ENCODE measurements around the gene DCC. TPM values are rescaled to one million over a fixed set of nuclear protein-coding genes. Genes with fewer than 3 reads are reported as not detected.

DCC gene
- total RNA-seq, 4 donors from 2014 or later = 0.16 TPM; not detected in 3

- Histone ChIP-seq H3K9me3 (no peaks in the 10 kb centered on the region), H3K27ac (no peak overlapping the region), H3K4me3 (no peak overlapping the region), H3K4me1 (no peaks in the 10 kb centered on the region), H3K36me3 (no peaks in the 10 kb centered on the region), H3K27me3 (no peaks in the 10 kb centered on the region)
- TF ChIP-seq CTCF (IDR thresholded peaks at IDR 0.05) (no peak), EP300 (IDR thresholded peaks at IDR 0.05) (no peak), POLR2AphosphoS5 (IDR thresholded peaks at IDR 0.05) (no peak), POLR2A (IDR thresholded peaks at IDR 0.05) (no peak)
- DNase-seq (ENCODE audit: low spot score in 2 of 2) = no peak
These were observed 63.5 kb downstream of the DCC start for GRCh38 chr18:52403291-52404021.

- Histone ChIP-seq H3K27ac (no peak overlapping the region), H3K4me1 (no peaks in the 10 kb centered on the region), H3K36me3 (no peaks in the 10 kb centered on the region), H3K27me3 (no peaks in the 10 kb centered on the region), H3K4me3 (no peak overlapping the region), H3K9me3 (no peaks in the 10 kb centered on the region)
- no peak for DNase-seq (ENCODE audit: low spot score in 2 of 2)
- TF ChIP-seq CTCF (IDR thresholded peaks at IDR 0.05) (no peak), EP300 (IDR thresholded peaks at IDR 0.05) (no peak), POLR2AphosphoS5 (IDR thresholded peaks at IDR 0.05) (no peak), POLR2A (IDR thresholded peaks at IDR 0.05) (no peak)
- WGBS = 46% methylated on average over 2 of the region's 2 CpGs
These were observed 68.9 kb downstream of the DCC start for GRCh38 chr18:52408800-52409302.

DNA sequence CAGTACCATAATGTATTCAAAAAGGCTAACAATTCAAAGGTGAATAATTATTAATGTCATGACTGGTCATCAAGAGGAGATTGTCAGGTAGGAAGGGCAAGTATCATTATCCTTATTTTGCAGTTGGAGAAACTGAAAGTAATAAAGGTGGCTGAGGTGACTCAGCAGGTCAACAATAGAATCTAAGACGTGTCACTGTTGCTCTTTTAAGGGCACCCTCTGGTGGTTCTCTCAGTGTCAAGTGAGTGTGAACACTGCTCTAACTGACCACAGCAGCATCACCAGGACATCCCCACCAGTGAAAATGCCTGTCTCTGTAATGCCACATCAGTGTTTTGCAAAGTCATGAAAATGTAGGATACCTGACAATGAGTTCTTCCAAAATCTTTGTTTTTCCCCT is 69.7 kb downstream of the DCC start:
- no peaks in the 10 kb centered on the region for H3K27me3 ChIP-seq
- DNase-seq (ENCODE audit: low spot score in 2 of 2) = no peak
- H3K4me1 ChIP-seq = no peaks in the 10 kb centered on the region
- H3K27ac ChIP-seq = no peak overlapping the region
- TF ChIP-seq EP300 (IDR thresholded peaks at IDR 0.05) = no peak
- no peak for TF ChIP-seq POLR2AphosphoS5 (IDR thresholded peaks at IDR 0.05)
- H3K36me3 ChIP-seq = no peaks in the 10 kb centered on the region
- no peak overlapping the region for H3K4me3 ChIP-seq
- 77% methylated on average over 1 of the region's 1 CpG for WGBS
- H3K9me3 ChIP-seq = no peaks in the 10 kb centered on the region

- DNase-seq (ENCODE audit: low spot score in 2 of 2) = no peak
- TF ChIP-seq POLR2A (IDR thresholded peaks at IDR 0.05) = no peak
- no peak for TF ChIP-seq CTCF (IDR thresholded peaks at IDR 0.05)
- no peak for TF ChIP-seq EP300 (IDR thresholded peaks at IDR 0.05)
- TF ChIP-seq POLR2AphosphoS5 (IDR thresholded peaks at IDR 0.05) = no peak
- Histone ChIP-seq H3K36me3 (no peaks in the 10 kb centered on the region), H3K4me3 (no peak overlapping the region), H3K27ac (no peak overlapping the region), H3K27me3 (no peaks in the 10 kb centered on the region), H3K4me1 (no peaks in the 10 kb centered on the region), H3K9me3 (no peaks in the 10 kb centered on the region)
- 73% methylated on average over 3 of the region's 3 CpGs for WGBS
These were observed 75.1 kb downstream of the DCC start for GRCh38 chr18:52415131-52415530.

- no peak for DNase-seq (ENCODE audit: low spot score in 2 of 2)
- 51% methylated on average over 3 of the region's 3 CpGs for WGBS
- TF ChIP-seq POLR2A (IDR thresholded peaks at IDR 0.05) (no peak), POLR2AphosphoS5 (IDR thresholded peaks at IDR 0.05) (no peak), CTCF (IDR thresholded peaks at IDR 0.05) (no peak), EP300 (IDR thresholded peaks at IDR 0.05) (no peak)
These were observed 83.1 kb downstream of the DCC start for GRCh38 chr18:52422985-52423601.

More at GRCh38 chr18:52422985-52423601, 83.1 kb downstream of the DCC start:
- no peak overlapping the region for H3K4me3 ChIP-seq
- no peaks in the 10 kb centered on the region for H3K36me3 ChIP-seq
- H3K27me3 ChIP-seq = no peaks in the 10 kb centered on the region
- H3K9me3 ChIP-seq = no peaks in the 10 kb centered on the region
- no peaks in the 10 kb centered on the region for H3K4me1 ChIP-seq
- H3K27ac ChIP-seq = no peak overlapping the region
